GM21360 (cell line): ENCODE data around the gene WNT5B.

Experiments
- ATAC-seq: cut with Tn5 transposase; IDR thresholded peaks from one replicate; pipeline ENCODE4 v1.9.1; 2021; ENCODE audit warnings: mild to moderate bottlenecking, moderate library complexity; ENCODE audit not compliant: unreplicated experiment

The WNT5B gene

DNA sequence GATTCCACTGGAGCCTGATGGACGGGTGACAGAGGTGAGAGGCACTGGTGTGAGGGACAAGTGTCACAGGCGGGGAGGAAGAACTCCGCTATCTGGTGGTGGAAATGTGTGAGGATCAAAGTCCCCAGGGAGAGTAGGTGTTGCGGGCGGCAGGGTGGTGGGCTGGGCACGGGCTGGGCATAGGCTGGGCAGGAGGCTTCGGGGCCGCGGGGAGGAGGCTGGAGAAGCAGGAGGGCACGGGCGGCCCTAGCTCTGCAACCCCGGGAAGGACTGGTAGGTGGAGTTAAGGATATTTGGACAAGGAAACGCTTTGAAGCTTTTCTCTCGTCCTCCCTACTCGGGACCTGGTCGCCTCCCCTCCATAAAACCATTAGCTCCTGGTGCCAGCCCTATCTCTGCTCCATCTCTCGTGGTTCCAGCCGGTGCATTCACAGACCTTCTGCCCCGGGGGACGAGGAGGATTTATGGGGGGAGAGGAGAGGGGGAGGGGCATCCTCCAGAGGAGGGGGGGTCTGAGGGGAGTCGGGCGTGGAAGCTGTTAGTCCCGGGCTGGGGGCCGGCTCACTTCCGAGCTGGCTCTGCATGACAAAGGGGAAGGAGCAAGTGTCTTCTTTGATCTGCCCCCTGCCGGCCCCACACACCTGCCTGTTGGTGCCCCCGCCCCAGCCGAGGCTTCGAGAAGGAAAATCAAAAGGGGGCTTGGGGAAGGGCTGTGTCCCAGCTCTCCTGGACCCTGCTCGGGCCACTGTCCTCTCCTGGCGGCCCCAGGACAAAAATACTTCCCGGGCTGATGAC, 504 bp downstream of the WNT5B start:
- ATAC-seq, result no peak

DNA sequence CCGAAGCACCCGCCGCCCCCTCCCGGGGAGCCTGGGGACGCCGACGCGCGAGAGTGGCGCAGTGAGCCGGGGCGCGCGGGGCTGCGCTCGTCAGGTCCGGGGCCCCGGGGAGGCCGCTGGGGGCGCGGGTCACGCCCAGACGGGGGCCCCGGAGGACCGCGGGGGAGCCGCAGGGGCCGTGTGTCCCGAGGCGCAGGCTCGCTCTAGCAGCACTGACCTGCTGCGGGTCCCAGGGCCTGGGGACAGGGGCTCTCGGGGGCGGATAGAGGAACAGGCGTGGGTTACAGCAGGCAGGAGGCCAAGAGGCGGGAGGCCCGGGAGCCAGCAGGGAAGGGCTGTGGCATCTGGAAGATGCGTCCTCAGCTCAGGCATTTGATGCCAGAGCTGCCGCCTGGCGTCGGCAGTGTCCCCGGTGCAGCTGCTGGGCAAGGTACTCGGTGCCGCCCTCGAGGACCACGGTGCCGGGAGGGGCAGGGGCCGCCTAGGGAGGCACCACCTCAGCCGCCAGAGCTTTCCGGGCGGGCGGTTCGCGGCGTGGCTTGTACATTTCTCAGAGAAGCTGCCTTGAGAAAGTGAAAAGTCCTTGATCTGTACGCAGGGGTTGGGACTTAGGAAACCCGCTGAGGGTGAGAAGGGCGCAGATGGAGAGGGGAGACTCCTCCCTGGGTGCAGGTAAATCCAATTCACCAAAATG, 1.2 kb downstream of the WNT5B start:
- no peak for ATAC-seq

DNA sequence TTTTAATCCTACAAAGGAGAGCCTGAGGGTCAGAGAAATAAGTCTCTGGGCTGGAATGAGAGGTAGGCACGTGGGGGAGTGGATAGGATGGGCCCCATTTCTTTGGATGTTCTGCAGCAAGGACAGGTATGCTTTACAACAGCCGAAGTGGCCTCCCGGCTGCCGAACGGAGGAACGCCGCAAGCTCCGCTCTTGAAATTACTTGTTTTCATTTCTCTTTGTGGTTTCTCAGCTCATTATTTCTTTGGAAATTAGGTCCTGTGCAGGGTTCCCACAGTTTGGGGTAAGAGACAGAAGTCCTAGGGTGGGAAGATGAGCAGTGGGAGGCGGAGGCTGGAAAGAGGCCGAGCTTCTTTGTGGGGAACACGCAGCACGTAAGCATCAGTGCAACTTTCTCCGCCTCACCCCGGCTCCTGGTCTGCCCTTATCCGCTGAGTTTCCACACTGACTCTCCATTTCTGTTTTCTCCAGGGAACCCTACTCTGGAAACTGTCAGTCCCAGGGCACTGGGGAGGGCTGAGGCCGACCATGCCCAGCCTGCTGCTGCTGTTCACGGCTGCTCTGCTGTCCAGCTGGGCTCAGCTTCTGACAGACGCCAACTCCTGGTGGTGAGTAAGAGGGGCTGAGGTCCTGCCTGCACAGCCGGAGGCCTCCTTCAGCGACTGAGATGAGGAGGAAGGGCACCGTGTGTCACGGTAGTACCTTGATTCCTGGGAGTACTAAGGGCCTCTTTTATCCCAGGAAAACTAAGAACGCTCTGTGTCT, 2.0 kb downstream of the WNT5B start:
- ATAC-seq, result no peak

DNA sequence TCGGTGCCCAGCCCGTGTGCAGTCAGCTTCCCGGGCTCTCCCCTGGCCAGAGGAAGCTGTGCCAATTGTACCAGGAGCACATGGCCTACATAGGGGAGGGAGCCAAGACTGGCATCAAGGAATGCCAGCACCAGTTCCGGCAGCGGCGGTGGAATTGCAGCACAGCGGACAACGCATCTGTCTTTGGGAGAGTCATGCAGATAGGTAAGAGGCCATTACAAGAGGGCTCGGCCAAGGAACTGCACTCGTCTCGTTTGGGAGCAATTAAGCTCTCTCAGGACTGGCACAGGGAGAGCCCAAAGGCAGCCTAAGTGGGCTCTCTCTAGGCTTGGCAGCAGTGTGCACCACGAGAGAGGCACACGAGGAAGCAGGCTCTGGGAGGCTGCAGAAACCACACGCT, 3.7 kb downstream of the WNT5B start:
- no peak for ATAC-seq

DNA sequence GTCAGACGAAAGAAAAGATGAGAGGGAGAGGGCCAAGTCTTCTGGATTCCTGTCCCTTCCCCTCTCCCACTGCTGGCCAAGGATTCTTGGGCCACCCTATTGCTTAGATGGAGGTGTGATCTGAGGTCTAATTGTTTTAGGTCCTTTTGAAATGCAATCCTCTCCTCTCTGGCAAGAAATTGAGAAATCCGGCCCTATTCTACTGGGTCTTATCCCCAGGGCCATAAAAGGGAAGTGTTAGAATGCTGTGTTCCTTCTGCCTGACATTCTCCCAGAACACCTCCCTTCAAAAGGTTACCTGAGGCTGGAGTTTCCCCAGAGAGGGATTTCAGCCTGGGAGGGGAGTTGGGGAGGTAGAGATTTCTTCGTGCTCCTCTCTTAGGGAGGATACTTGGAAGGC, 4.4 kb downstream of the WNT5B start:
- ATAC-seq, result no peak

DNA sequence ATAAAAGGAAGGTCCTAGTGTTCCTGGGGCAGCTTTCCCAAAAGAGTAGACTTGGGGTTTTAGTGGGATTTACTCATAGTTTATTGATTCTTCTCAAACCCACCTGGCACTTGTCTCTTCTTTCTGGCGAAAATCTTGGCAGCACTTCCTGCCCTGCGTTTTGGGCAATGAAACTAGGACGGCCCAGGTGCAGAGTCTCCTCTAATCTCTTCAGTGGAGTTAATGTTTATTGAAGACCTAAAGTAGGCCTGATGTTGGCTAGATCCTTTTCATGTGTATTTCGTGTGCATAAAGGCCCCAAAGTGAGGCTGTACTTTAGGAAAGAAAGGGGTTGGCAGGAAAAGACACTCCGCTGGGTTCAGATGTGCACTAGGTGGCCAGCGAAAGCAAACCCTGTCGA, 5.1 kb downstream of the WNT5B start:
- ATAC-seq, result no peak

DNA sequence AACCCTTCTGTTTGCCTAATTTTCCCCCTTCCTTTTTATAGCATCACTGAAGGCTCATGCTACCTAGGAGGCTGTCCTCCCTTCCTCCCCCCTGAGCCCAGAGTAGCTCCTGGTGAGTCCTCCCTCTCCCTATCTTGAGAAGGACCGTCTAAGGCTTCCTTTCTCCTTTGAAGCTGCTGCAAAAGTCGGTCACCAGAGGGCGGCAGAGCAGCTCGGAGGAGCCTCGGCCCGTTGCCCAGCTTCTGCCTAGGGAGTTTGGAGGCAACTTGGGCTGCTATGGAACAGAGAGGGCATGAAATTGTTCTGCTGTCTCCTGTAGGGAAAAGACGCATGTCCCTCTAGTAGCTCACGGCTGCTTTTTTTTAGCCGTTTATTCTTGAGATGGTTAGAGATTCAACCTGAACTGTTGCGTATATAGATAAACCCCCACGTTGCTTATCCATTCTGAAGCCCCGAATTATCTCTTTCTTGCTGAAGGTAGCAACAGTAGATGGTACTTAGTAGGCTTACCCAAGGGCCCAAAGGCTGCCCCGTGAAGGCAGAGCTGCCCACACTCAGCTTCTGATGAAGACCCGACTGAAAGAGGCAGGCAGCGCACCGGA, 5.7 kb downstream of the WNT5B start:
- ATAC-seq, result no peak

DNA sequence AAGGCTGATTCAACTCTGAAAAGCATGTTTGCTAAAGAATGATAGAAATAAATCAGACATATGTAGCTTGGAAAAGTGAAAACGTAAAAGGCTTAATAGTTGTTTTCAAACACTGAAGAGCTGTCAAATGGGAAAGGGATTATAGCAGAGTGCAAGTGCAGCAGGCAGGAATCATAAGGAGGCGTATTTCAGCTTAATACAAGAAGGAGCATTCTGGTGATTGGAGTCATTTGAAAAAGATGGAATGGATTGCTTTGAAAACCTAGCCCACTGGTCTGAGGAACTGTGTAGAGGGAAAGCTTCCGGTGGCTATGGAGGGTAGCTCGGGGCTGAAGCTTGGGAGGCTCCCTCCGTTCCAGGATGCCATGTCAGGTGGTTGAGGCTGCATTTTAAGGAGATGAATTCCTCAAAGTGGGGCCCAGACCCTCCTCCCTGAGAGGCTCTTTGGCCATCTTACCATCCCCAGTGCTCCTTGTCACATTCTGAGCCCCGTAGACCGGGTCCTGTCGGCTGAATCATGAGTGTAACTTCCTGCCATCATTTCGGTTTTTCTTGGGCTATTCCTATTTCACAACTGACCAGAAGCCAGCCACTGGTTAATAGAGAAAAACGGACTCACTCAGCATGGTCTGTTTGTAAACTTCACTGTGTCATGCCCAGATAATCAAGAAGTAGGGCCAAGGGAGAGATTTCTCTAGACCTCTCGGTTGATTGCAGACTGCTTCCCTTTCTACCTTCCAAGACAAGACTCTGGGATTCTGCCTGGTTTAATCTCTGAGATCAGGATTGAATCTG, 6.5 kb downstream of the WNT5B start:
- ATAC-seq, result no peak

DNA sequence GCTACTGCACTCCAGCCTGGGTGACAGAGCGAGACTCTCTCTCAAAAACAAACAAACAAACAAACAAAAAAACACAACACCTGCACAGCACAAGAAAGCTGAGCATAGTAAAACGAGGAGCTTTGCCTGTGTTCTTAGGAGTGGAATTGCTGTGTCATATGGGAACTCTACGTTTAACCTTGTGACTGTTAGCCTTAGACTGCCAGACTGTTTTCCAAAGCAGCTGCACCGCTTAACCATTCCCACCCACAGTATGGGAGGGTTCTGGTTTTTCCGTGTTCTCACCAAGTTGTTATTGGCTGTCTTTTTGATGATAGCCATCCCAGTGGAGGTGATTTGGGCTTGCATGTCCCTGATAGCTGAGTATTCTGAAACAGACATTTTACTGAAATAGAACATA, 9.2 kb downstream of the WNT5B start:
- no peak for ATAC-seq

DNA sequence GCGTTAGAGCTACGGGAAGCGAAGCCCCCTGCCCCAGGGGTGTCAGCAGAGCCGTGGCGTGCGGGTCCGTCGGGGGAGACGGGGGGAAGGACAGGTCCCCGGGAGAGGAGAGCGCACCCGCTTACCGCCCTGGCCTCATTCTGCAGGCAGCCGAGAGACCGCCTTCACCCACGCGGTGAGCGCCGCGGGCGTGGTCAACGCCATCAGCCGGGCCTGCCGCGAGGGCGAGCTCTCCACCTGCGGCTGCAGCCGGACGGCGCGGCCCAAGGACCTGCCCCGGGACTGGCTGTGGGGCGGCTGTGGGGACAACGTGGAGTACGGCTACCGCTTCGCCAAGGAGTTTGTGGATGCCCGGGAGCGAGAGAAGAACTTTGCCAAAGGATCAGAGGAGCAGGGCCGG, 10.5 kb downstream of the WNT5B start:
- no peak for ATAC-seq

DNA sequence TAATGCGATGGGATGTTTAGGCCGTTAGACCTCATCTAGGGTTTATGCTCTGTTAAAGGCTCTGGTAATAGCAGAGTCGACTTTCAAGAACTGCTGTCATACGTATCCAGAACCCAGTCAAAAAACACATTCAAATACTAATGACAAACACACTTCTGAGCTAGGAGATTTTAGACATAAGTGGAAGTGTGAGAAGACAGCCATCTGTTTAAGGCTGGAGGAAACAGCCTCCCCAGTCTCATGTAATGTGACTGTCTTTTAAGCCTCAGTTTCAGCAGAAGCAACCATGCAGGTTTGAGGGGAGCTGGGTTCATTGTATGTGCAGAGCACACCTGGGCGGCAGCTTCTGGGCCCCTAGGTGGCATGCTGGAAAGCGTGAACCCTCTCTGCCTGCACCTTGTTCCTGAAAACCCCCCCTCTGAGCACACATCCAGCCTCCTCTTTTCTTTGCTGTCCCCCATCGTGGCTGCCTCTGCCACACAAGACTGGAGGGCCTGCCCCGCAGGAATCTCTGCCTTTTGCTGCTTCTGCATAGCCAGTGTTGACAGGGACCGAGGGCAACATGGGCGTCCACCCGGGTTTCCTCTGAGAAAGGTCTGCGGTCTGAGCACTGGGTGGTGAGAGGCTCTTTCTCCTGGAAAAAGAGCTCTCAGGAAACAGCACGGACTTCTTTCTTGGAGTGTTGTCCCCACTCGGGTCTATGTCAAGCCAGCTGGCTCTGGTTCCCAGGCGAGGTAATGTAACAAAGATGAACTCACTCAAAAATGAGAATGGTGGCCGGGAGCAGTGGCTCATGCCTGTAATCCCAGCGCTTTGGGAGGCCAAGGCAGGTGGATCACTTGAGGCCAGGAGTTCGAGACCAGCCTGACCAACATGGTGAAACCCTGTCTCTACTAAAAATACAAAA, 11.6 kb downstream of the WNT5B start:
- no peak for ATAC-seq

DNA sequence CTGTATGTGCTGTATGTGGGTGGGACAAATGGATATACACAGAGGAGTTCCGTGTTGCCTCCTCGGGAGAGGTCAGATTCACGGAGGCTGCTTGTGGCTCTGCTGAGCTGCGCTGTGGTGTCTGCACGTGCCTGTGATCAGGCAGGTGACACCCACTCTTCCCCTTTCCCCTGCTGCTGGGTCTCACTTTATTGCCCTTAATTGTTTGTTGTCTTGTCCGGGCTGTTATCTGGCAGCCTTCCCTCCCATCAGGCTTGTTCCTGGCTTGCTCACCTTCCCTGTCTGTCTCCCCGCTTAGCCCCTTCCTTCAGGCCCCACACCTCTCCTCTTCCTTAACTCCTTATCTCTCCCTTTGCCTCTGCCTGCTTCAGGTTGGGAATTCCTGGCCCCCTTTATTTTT, 13.5 kb downstream of the WNT5B start:
- ATAC-seq, result no peak

DNA sequence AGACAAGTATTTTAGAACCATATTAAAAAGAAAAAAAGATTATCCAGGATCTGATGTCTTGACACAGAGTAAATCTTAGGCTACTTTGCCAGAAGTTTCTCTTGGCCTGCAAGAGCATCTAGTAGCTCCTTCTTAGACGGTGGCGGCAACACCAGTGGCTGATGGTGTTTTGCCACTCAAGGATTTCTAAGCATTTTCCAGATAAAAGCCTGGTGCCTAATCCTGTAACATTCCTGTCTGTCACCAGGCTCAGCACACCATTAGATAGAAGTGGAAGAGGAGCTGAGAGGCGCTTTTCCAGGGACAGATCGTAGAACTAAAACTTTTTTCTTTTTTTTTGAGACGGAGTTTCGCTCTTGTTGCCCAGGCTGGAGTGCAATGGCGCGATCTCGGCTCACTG, 14.0 kb downstream of the WNT5B start:
- no peak for ATAC-seq

DNA sequence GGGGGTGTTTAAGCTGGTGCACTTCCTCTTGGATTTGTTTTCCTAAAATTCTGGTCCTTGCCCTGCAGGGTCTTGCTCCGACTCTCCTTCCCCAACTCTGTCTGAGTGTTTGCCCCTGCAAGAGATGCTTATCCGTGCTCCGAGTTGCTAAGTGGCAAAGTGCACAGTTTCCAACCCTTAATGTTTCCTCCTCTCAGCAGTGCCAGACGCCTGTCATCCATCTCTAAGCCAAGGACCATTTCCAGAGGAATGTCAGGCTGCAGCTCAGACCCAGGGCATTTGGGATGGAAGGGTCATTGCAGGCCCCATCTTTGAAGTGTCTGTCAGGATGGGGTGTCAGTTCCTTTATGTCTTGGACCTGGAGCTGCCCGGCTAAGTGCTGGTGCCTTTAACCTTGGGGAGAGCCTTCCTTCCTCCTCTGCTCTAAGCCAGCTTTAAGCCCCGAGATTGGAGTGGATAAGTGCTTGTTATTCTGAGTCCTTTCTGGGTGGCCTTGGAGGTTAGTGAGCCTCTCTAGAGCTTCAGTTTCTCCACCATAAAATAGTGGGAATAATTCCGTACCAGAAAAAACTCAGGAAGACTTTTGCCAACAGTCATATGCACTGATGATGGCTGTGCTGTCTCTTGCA, 15.0 kb downstream of the WNT5B start:
- no peak for ATAC-seq

DNA sequence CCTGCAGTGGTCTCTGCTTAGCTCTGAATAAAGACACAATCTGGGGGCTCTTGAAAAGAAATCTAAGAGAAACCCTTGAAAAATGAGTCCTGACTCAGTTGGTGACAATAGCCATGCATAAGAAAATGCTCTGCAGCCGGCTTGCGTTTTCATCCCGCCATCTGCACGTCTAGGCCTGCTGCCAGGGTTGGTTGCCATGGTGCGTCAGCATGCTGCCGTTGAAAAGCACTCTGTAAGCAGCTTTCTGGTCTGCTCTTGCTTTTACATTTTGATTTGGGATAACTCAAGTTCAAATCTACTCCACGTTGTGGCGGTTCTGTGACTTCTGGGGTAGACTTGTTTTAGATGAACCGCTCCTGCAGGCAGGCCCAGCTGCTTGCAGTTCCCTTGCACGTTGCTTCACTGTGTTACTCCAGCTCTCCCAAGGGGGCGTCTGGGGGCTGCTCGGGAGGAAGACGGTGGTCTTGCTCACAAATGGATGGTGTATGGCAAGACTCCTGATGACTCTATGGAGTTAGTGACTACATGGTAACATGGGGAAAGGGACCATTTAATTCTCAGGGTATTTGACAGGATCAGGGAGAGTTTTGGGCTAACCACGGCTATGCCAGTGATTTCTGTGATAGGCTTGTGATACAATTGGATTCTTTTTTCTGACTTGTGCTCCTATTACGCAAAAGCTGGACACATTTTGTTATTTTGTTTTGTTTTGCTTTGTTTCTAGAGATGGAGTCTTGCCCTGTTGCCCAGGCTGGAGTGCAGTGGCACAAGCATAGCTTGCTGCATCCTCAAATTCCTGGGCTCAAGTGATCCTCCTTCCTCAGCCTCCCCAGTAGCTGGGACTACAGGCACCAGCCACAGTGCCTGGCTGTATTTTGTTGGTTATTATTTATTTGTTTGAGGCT, 15.8 kb downstream of the WNT5B start:
- no peak for ATAC-seq

DNA sequence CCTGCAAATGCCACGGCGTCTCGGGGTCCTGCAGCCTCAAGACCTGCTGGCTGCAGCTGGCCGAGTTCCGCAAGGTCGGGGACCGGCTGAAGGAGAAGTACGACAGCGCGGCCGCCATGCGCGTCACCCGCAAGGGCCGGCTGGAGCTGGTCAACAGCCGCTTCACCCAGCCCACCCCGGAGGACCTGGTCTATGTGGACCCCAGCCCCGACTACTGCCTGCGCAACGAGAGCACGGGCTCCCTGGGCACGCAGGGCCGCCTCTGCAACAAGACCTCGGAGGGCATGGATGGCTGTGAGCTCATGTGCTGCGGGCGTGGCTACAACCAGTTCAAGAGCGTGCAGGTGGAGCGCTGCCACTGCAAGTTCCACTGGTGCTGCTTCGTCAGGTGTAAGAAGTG, 16.8 kb downstream of the WNT5B start:
- ATAC-seq, result no peak

DNA sequence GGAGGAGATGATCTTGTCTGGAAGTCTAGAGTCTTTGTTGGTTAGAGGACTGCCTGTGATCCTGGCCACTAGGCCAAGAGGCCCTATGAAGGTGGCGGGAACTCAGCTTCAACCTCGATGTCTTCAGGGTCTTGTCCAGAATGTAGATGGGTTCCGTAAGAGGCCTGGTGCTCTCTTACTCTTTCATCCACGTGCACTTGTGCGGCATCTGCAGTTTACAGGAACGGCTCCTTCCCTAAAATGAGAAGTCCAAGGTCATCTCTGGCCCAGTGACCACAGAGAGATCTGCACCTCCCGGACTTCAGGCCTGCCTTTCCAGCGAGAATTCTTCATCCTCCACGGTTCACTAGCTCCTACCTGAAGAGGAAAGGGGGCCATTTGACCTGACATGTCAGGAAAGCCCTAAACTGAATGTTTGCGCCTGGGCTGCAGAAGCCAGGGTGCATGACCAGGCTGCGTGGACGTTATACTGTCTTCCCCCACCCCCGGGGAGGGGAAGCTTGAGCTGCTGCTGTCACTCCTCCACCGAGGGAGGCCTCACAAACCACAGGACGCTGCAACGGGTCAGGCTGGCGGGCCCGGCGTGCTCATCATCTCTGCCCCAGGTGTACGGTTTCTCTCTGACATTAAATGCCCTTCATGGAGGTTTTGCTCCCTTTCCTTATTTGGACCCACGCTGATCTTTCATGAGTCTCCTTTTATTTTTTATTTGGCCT, 17.7 kb downstream of the WNT5B start:
- ATAC-seq, result no peak

DNA sequence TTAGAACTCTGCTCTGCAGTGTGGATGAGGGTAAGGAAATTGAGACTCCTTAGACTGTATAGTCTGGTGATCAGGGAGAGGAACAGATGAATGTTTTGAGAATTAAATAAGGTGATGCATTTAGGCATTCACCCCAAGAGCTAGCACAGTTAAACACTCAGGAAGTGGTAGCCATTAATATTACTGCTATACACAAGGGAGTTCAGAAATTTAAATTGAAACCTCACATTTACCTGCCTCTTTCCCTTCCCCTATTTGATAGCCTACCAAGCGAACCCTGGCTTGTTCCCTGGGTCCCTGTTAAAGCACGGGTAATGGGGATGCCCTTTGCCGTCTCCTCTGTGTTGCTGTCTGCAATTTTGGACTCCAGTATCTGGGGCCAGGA, 18.2 kb downstream of the WNT5B start:
- ATAC-seq, result no peak
